ENCODE data around the gene GALNT9. TPM values are rescaled to one million over a fixed set of nuclear protein-coding genes. Genes with fewer than 3 reads are reported as not detected.

GALNT9 gene
- polyA plus RNA-seq, 2 of the 4 experiments (the other 2 are of a cell fraction) = 0.66 to 2.8 TPM

DNA sequence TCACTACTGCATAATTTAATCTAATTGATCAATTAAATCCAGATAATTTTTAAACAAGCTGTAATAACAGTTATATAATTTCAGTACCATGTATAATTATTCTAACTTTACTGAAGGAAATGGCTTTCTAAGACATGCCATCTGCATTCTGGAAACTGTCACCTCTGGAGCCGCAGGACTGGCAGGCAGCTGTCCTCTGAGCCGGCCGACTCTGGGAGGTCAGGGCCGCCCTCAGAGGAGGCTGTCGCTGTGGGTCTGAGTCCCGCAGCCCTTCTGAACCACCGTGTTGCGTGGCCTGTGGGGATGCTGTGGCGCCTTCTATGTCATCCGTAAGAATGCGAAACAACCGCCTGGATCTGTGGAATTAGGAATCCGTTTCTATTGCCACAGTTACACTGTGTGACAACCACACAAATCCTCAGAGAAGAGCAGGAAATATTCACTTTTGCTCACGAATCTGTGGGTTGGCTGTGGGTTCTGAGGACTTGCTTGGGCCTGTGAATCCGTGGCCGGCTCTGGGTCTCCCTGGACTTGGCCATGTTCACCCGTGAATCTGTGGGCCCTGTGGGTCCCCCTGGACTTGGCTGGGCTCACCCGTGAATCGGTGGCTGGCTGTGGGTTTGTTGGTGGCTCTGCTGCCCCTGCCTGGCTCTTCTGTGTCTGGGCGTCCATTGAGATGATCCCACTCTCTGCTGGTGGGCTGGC is 17.2 kb upstream of the GALNT9 start:
- ChIA-PET POLR2A (no interaction called here), CTCF (no interaction called here)
- no peak for DNase-seq (ENCODE audit: low read depth in 1 of 2, low spot score in 1 of 2)
- no peak for FAIRE-seq
- H3K4me3 ChIP-seq = no peak overlapping the region
- 75% methylated on average over 20 of the region's 20 CpGs for WGBS (ENCODE audit: missing lambda C conversion rate)
- no peak for ATAC-seq
- H3K27ac ChIP-seq = no peak overlapping the region
- no peaks in the 10 kb centered on the region for H3K4me1 ChIP-seq
- TF ChIP-seq, protein P1, sequence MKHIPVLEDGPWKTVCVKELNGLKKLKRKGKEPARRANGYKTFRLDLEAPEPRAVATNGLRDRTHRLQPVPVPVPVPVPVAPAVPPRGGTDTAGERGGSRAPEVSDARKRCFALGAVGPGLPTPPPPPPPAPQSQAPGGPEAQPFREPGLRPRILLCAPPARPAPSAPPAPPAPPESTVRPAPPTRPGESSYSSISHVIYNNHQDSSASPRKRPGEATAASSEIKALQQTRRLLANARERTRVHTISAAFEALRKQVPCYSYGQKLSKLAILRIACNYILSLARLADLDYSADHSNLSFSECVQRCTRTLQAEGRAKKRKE (CRISPR knock-in tag; IDR thresholded peaks at IDR 0.05; ENCODE audit: low read depth) = no peak
- TF ChIP-seq ZC3H11A (IDR thresholded peaks at IDR 0.05) = no peak
- TF ChIP-seq TP53 (CRISPR knock-in tag; IDR thresholded peaks at IDR 0.05) = no peak
- no peaks in the 10 kb centered on the region for H3K9me3 ChIP-seq
- H3K4me2 ChIP-seq = no peak overlapping the region

DNA sequence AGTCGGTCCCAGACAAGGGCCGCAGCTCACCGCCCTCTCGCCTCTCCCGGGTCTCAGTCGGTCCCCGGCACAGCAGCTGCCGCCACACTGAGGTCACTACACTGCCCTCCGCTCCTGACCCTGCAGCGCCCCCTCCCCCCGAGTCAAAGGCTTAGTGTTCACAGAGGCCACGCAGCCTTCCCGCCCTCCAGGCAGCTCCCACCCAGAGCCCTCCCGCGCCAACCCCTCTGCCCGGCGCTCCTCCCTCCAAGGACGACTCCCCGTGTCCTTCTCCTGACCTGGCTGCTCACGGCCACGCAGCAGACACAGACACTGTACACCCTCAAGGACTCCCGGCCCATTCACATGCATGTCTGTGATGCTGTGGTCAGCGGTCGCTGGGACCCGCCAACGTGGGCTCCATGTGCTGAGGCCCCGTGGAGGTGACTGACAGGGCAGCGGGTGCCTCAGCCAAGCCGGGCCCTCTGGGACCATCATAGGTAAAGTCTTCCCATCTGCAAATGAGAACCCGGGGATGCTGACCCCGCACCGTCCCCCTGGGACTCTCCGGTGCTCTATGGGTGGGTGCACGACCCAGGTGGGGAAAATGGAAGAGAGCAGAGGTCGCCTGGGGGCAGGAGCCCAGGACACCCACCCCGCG is 16.3 kb upstream of the GALNT9 start:
- FAIRE-seq = no peak
- POLR2A ChIA-PET = no interaction called here

GRCh38 chr12:132345126-132345525 is 15.7 kb upstream of the GALNT9 start:
- ChIA-PET CTCF (no interaction called here), POLR2A (no interaction called here)
- TF ChIP-seq, protein P2, sequence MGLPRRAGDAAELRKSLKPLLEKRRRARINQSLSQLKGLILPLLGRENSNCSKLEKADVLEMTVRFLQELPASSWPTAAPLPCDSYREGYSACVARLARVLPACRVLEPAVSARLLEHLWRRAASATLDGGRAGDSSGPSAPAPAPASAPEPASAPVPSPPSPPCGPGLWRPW (IDR thresholded peaks at IDR 0.05) = no peak
- TF ChIP-seq E2F6 (IDR thresholded peaks at IDR 0.05; ENCODE audit: borderline replicate concordance, low read depth) = no peak
- TF ChIP-seq EHF (CRISPR knock-in tag; IDR thresholded peaks at IDR 0.05) = no peak
- no peak for TF ChIP-seq BCL3 (IDR thresholded peaks at IDR 0.05)
- TF ChIP-seq CEBPB (IDR thresholded peaks at IDR 0.05) = no peak
- TF ChIP-seq EHMT2 (IDR thresholded peaks at IDR 0.05; ENCODE audit: low read depth) = no peak
- H3K4me1 ChIP-seq = no peaks in the 10 kb centered on the region
- no peaks in the 10 kb centered on the region for H3K9me3 ChIP-seq
- no peak overlapping the region for H3K27ac ChIP-seq
- no peak overlapping the region for H3K4me3 ChIP-seq
- no peak overlapping the region for H3K4me2 ChIP-seq
- ATAC-seq = no peak
- FAIRE-seq = no peak
- no peak for DNase-seq (ENCODE audit: low read depth in 1 of 2, low spot score in 1 of 2)
- WGBS (ENCODE audit: missing lambda C conversion rate) = 74% methylated on average over 16 of the region's 17 CpGs

More for the DNA sequence above, 16.3 kb upstream of the GALNT9 start:
- no peaks in the 10 kb centered on the region for H3K9me3 ChIP-seq
- 69% methylated on average over 37 of the region's 37 CpGs for WGBS (ENCODE audit: missing lambda C conversion rate)
- no peaks in the 10 kb centered on the region for H3K4me1 ChIP-seq
- H3K4me2 ChIP-seq = no peak overlapping the region
- CTCF ChIA-PET = no interaction called here
- no peak for TF ChIP-seq HEYL (CRISPR knock-in tag; IDR thresholded peaks at IDR 0.05)
- TF ChIP-seq RNF2 (IDR thresholded peaks at IDR 0.05; ENCODE audit: borderline replicate concordance, low read depth) = no peak
- TF ChIP-seq HOXB13 (CRISPR knock-in tag; IDR thresholded peaks at IDR 0.05; ENCODE audit: low read depth) = no peak
- TF ChIP-seq, protein P3, sequence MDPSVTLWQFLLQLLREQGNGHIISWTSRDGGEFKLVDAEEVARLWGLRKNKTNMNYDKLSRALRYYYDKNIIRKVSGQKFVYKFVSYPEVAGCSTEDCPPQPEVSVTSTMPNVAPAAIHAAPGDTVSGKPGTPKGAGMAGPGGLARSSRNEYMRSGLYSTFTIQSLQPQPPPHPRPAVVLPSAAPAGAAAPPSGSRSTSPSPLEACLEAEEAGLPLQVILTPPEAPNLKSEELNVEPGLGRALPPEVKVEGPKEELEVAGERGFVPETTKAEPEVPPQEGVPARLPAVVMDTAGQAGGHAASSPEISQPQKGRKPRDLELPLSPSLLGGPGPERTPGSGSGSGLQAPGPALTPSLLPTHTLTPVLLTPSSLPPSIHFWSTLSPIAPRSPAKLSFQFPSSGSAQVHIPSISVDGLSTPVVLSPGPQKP (IDR thresholded peaks at IDR 0.05; ENCODE audit: low read depth, low read length) = no peak
- TF ChIP-seq POLR2A (IDR thresholded peaks at IDR 0.05; ENCODE audit: low read length) = no peak
- TF ChIP-seq, protein P4, sequence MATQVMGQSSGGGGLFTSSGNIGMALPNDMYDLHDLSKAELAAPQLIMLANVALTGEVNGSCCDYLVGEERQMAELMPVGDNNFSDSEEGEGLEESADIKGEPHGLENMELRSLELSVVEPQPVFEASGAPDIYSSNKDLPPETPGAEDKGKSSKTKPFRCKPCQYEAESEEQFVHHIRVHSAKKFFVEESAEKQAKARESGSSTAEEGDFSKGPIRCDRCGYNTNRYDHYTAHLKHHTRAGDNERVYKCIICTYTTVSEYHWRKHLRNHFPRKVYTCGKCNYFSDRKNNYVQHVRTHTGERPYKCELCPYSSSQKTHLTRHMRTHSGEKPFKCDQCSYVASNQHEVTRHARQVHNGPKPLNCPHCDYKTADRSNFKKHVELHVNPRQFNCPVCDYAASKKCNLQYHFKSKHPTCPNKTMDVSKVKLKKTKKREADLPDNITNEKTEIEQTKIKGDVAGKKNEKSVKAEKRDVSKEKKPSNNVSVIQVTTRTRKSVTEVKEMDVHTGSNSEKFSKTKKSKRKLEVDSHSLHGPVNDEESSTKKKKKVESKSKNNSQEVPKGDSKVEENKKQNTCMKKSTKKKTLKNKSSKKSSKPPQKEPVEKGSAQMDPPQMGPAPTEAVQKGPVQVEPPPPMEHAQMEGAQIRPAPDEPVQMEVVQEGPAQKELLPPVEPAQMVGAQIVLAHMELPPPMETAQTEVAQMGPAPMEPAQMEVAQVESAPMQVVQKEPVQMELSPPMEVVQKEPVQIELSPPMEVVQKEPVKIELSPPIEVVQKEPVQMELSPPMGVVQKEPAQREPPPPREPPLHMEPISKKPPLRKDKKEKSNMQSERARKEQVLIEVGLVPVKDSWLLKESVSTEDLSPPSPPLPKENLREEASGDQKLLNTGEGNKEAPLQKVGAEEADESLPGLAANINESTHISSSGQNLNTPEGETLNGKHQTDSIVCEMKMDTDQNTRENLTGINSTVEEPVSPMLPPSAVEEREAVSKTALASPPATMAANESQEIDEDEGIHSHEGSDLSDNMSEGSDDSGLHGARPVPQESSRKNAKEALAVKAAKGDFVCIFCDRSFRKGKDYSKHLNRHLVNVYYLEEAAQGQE (IDR thresholded peaks at IDR 0.05) = no peak
- TF ChIP-seq ESRRA (IDR thresholded peaks at IDR 0.05; ENCODE audit: borderline replicate concordance, low read length) = no peak
- no peak for TF ChIP-seq MAZ (IDR thresholded peaks at IDR 0.05; ENCODE audit: borderline replicate concordance, low read depth, low read length)
- TF ChIP-seq EP300 (IDR thresholded peaks at IDR 0.05) = no peak
- no peak for TF ChIP-seq FOSL2 (IDR thresholded peaks at IDR 0.05)
- TF ChIP-seq FOSL2 (CRISPR knock-in tag; IDR thresholded peaks at IDR 0.05) = no peak
- TF ChIP-seq FOSB (CRISPR knock-in tag; IDR thresholded peaks at IDR 0.05) = no peak
- DNase-seq (ENCODE audit: low read depth in 1 of 2, low spot score in 1 of 2) (no peak), ATAC-seq (no peak)
- no peak overlapping the region for H3K4me3 ChIP-seq
- no peak overlapping the region for H3K27ac ChIP-seq

Data from A549 (cell line).